ENCODE results near the gene INO80D.

Gene INO80D

GRCh38 chr2:205946226-205946625, 139.7 kb downstream of the INO80D start:
- intact Hi-C loops (cut with micrococcal nuclease), result loop anchor here (5.0 kb wide), 2 partner anchors 184 to 1619 kb away; no protein-coding TSS in a partner anchor
- no peak overlapping the region for H3K27ac Mint-ChIP-seq
- no peaks in the 10 kb centered on the region for H3K27me3 Mint-ChIP-seq
- no peak overlapping the region for H3K4me3 Mint-ChIP-seq
- peaks cover 22% of the 10 kb centered on the region for H3K4me1 Mint-ChIP-seq (ENCODE audit: low read depth)
- H3K9me3 Mint-ChIP-seq, result peaks cover 2% of the 10 kb centered on the region
- H3K36me3 Mint-ChIP-seq (ENCODE audit: low read depth), result no peaks in the 10 kb centered on the region
